ENCODE results near the gene GPR35. TPM values are rescaled to one million over a fixed set of nuclear protein-coding genes. Genes with fewer than 3 reads are reported as not detected.

Gene GPR35
- total RNA-seq, 1 experiment from 2014 or later: 4.2 TPM

DNA sequence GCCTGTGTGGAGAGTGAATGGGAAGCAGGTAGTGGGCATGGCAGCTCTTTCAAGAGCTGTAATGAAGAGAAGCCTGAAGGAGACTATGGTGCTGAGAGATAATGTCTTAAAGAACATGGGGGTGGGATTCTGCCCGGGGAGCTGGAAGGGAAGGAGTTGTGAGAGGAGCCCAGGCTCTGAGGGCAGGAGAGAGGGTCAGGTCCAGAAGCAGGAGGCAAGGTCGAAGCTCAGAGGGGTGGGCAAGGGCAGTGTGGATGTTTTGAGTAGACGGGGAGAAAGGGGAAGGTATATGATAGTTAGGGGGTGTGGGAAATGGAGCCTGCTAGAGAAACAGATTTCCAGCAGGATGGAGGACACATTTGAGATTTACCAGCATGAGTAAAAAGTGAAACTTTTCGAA, 36.6 kb upstream of the GPR35 start:
- ChIA-PET RAD21 (ENCODE audit: low non-redundant PET in 1 of 2, low total read pairs in 2 of 2, uncharacterized antibody in 2 of 2, unreplicated experiment in 2 of 2) (no interaction called here), POLR2A (no interaction called here), CTCF (interaction anchor here (0.9 kb wide), 1 partner anchor 9 kb away, joined by 3 read pairs; no protein-coding TSS in a partner anchor)
- Histone ChIP-seq H3K9ac (ENCODE audit: low read length) (no peak overlapping the region), H3K4me2 (ENCODE audit: low read length) (no peak overlapping the region), H3K27ac (ENCODE audit: low read depth, low read length) (no peak overlapping the region), H3K4me1 (ENCODE audit: control insufficient read depth in 1 of 2, insufficient read depth in 2 of 2, low read length in 2 of 2) (peaks cover 21 to 29% of the 10 kb centered on the region in 2 experiments), H2AFZ (ENCODE audit: low read depth, low read length, poor library complexity, severe bottlenecking) (no peak overlapping the region), H3K4me3 (replicated peaks in 1 of 2; ENCODE audit: low read depth in 1 of 2, low read length in 2 of 2) (no peak overlapping the region), H3K36me3 (ENCODE audit: control insufficient read depth in 1 of 2, insufficient read depth in 2 of 2, low read length in 2 of 2) (peaks cover 3 to 9% of the 10 kb centered on the region in 2 experiments; a peak in 3 of 4 replicates), H3K27me3 (ENCODE audit: insufficient read depth, low read length) (no peaks in the 10 kb centered on the region), H3K79me2 (ENCODE audit: insufficient read depth, low read length) (peaks cover 57% of the 10 kb centered on the region), H3K9me2 (ENCODE audit: insufficient read depth) (no peaks in the 10 kb centered on the region), H4K20me1 (ENCODE audit: insufficient read depth) (no peaks in the 10 kb centered on the region), H3K9me3 (ENCODE audit: control insufficient read depth in 1 of 2, insufficient read depth in 1 of 2, low read depth in 1 of 2, low read length in 2 of 2) (no peaks in the 10 kb centered on the region)
- intact Hi-C loops (cut with micrococcal nuclease): no loop called here
- BruUV-seq (replicated peaks): no TSS peak
- ATAC-seq (no peak), DNase-seq (ENCODE audit: low read depth, low spot score) (no peak)
- no peak for TF ChIP-seq ZBTB33 (IDR thresholded peaks at IDR 0.05; ENCODE audit: extremely low read depth, insufficient replicate concordance, low read length)
- no peak for TF ChIP-seq EZH2phosphoT487 (IDR thresholded peaks at IDR 0.05; ENCODE audit: borderline replicate concordance)
- TF ChIP-seq CTCF (IDR thresholded peaks at IDR 0.05 in 2 of 3, conservative IDR thresholded peaks at IDR 0.05 in 1 of 3; ENCODE audit: borderline replicate concordance in 1 of 3, insufficient read depth in 1 of 3, low read depth in 2 of 3, low read length in 2 of 3): no peak
- TF ChIP-seq SRF (IDR thresholded peaks at IDR 0.05; ENCODE audit: low read depth): no peak
- TF ChIP-seq YY1 (IDR thresholded peaks at IDR 0.05; ENCODE audit: extremely low read depth, insufficient replicate concordance, low read depth, low read length): no peak
- no peak for TF ChIP-seq REST (IDR thresholded peaks at IDR 0.05; ENCODE audit: low read depth)
- no peak for TF ChIP-seq SP1 (IDR thresholded peaks at IDR 0.05; ENCODE audit: low read depth)
- TF ChIP-seq, protein P1, sequence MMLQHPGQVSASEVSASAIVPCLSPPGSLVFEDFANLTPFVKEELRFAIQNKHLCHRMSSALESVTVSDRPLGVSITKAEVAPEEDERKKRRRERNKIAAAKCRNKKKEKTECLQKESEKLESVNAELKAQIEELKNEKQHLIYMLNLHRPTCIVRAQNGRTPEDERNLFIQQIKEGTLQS (IDR thresholded peaks at IDR 0.05): no peak
- TF ChIP-seq EZH2 (IDR thresholded peaks at IDR 0.05): no peak
- no peak for TF ChIP-seq POLR2A (IDR thresholded peaks at IDR 0.05; ENCODE audit: borderline replicate concordance, extremely low read depth, insufficient read depth, insufficient read length)
- no peak for TF ChIP-seq FOSL1 (IDR thresholded peaks at IDR 0.05; ENCODE audit: low read depth)
- TF ChIP-seq POLR2AphosphoS5 (IDR thresholded peaks at IDR 0.05; ENCODE audit: low read depth, low read length): no peak
- no peak for TF ChIP-seq ZNF274 (IDR thresholded peaks at IDR 0.05; ENCODE audit: low read depth, low read length)
- TF ChIP-seq EGR1 (IDR thresholded peaks at IDR 0.05; ENCODE audit: low read depth): no peak
- no peak for TF ChIP-seq CEBPB (IDR thresholded peaks at IDR 0.05; ENCODE audit: low read depth)
- no peak for TF ChIP-seq JUND (IDR thresholded peaks at IDR 0.05)
- no peak for TF ChIP-seq CBX3 (IDR thresholded peaks at IDR 0.05; ENCODE audit: low read depth)
- TF ChIP-seq ELF1 (IDR thresholded peaks at IDR 0.05; ENCODE audit: borderline replicate concordance, low read depth): no peak

All from HCT116 (cell line).